GM18517 (cell line): Measurements from ENCODE around the gene KCNG4.
"Not testable (repeated sequence)": the region's sequence is repeated elsewhere in the genome, so short reads cannot be mapped to it uniquely, and the experiment has no call there.

ENCODE experiments used
- ATAC-seq: cut with Tn5 transposase; IDR thresholded peaks from one replicate; pipeline ENCODE4 v1.9.1; 2021; ENCODE audit warnings: mild to moderate bottlenecking, moderate library complexity; ENCODE audit not compliant: unreplicated experiment

KCNG4 gene

GRCh38 chr16:84237994-84238750 is 1.6 kb downstream of the KCNG4 start:
- no peak for ATAC-seq

- no peak for ATAC-seq
Observed at GRCh38 chr16:84236671-84237070, 3.1 kb downstream of the KCNG4 start.

- no peak for ATAC-seq
Observed at GRCh38 chr16:84234321-84235241, 5.2 kb downstream of the KCNG4 start.

GRCh38 chr16:84233748-84234147 is 6.1 kb downstream of the KCNG4 start:
- no peak for ATAC-seq

- no peak for ATAC-seq
Observed at GRCh38 chr16:84232969-84233368, 6.8 kb downstream of the KCNG4 start.

GRCh38 chr16:84232060-84232459 is 7.8 kb downstream of the KCNG4 start:
- no peak for ATAC-seq

GRCh38 chr16:84229471-84229870 is 10.3 kb downstream of the KCNG4 start:
- ATAC-seq, result no peak

GRCh38 chr16:84228256-84228838 is 11.5 kb downstream of the KCNG4 start:
- no peak for ATAC-seq

GRCh38 chr16:84227548-84227947 is 12.3 kb downstream of the KCNG4 start:
- ATAC-seq, result no peak

GRCh38 chr16:84226026-84226425 is 13.8 kb downstream of the KCNG4 start:
- ATAC-seq, result no peak

- ATAC-seq, result no peak
Observed at GRCh38 chr16:84225571-84225970, 14.2 kb downstream of the KCNG4 start.

- no peak for ATAC-seq
Observed at GRCh38 chr16:84225126-84225525, 14.7 kb downstream of the KCNG4 start.

- no peak for ATAC-seq
Observed at GRCh38 chr16:84224554-84224953, 15.3 kb downstream of the KCNG4 start.

- ATAC-seq, result no peak
Observed at GRCh38 chr16:84223456-84223855, 16.4 kb downstream of the KCNG4 start.

- no peak for ATAC-seq
Observed at GRCh38 chr16:84220851-84221250, 19.0 kb downstream of the KCNG4 start.

GRCh38 chr16:84218956-84219355 is 20.9 kb downstream of the KCNG4 start:
- no peak for ATAC-seq

- no peak for ATAC-seq
Observed at GRCh38 chr16:84218176-84218823, 21.5 kb downstream of the KCNG4 start.

- not testable (repeated sequence) for ATAC-seq
Observed at GRCh38 chr16:84216144-84216543, 23.7 kb downstream of the KCNG4 start.

- no peak for ATAC-seq
Observed at GRCh38 chr16:84215531-84215930, 24.3 kb downstream of the KCNG4 start.

GRCh38 chr16:84214451-84215066 is 25.3 kb downstream of the KCNG4 start:
- ATAC-seq, result no peak

GRCh38 chr16:84212631-84213030 is 27.2 kb downstream of the KCNG4 start:
- no peak for ATAC-seq
